Measurements from ENCODE around the gene ARHGEF33.

The ARHGEF33 gene

DNA sequence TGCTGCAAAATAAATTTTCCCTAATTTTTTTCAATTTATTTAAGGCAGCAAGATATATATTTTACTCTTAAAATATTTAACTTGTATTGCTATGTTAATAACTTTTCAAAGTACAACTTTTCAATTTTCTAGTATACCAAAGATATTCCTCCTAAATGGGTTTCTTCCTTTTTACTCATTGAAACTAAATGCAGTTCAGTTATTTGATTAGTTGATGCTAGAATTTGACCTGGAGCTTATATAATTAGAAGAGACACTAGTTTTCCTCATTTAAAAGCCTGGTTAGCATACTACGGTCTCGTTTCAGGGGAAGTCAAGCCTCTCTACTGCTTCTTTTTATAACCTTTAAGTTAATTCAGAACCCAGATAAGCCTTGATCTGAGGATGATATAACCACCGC, at the start of gene ARHGEF33:
ARHGEF33 (plus strand) TSS at position 301 of the 400 bp plus-strand sequence. CDS start 29,573 bp downstream, outside the sequence.
- Mint-ChIP-seq H3K36me3 (no peaks in the 10 kb centered on the region), H3K27ac (no peak within 1 kb of the TSS), H3K9me3 (no peaks in the 10 kb centered on the region), H3K4me1 (no peaks in the 10 kb centered on the region), H3K4me3 (no peak within 1 kb of the TSS)
- no peak for DNase-seq (ENCODE audit: low spot score in 2 of 2)
- no peak for ATAC-seq

DNA sequence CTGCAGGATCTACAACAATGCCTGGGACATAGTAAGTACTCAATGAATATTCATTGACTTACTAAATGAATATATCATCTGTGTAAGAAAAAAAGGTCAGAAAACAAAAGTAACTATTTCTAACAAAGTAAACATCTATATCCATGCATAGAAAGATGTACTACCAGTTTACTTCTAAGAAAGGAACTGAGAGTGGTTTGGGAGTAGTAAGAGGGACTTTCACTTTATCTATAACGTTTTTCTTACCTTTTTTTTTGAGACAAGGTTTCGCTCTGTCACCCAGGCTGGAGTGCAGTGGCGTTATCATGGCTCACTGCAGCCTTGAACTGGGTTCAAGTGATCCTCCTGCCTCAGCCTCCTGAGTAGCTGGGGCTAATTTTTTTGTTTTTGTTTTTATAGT, 39.6 kb upstream of the ARHGEF33 start:
- no peak for DNase-seq (ENCODE audit: low spot score in 2 of 2)
- H3K4me1 Mint-ChIP-seq = no peaks in the 10 kb centered on the region
- peaks cover 74% of the 10 kb centered on the region for H3K36me3 Mint-ChIP-seq
- peak; percentile 43 for ATAC-seq
- H3K4me3 Mint-ChIP-seq = no peak overlapping the region
- H3K27ac Mint-ChIP-seq = no peak overlapping the region
- no peaks in the 10 kb centered on the region for H3K9me3 Mint-ChIP-seq

DNA sequence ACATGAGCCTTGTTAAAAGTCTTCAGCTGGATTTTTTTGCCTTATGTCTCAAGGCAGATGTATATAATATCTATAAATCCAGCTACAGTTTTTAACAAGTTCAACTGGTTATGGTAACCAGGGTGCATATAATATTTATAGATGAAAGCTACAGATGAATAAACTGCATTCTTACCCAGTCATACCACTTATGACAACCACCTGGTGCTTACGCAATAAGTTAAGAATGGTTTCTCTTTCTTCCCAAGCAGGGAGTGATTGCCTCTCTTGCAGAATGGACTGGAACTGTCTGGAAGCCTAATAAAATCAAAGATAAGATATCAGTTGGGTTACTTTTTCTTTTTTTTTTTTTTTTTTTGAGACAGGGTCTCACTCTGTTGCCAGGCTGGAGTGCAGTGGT, 33.5 kb upstream of the ARHGEF33 start:
- H3K4me1 Mint-ChIP-seq = no peaks in the 10 kb centered on the region
- H3K36me3 Mint-ChIP-seq = peaks cover 96% of the 10 kb centered on the region
- DNase-seq (ENCODE audit: low spot score in 2 of 2) (no peak), ATAC-seq (no peak)
- H3K4me3 Mint-ChIP-seq = no peak overlapping the region
- no peaks in the 10 kb centered on the region for H3K9me3 Mint-ChIP-seq
- no peak overlapping the region for H3K27ac Mint-ChIP-seq

- DNase-seq (ENCODE audit: low spot score in 2 of 2) (no peak), ATAC-seq (no peak)
- H3K4me3 Mint-ChIP-seq = no peak overlapping the region
- no peak overlapping the region for H3K27ac Mint-ChIP-seq
- H3K4me1 Mint-ChIP-seq = peaks cover 19% of the 10 kb centered on the region
- peaks cover 65% of the 10 kb centered on the region for H3K36me3 Mint-ChIP-seq
- no peaks in the 10 kb centered on the region for H3K9me3 Mint-ChIP-seq
Measured at GRCh38 chr2:38862476-38862875, 27.2 kb upstream of the ARHGEF33 start.

DNA sequence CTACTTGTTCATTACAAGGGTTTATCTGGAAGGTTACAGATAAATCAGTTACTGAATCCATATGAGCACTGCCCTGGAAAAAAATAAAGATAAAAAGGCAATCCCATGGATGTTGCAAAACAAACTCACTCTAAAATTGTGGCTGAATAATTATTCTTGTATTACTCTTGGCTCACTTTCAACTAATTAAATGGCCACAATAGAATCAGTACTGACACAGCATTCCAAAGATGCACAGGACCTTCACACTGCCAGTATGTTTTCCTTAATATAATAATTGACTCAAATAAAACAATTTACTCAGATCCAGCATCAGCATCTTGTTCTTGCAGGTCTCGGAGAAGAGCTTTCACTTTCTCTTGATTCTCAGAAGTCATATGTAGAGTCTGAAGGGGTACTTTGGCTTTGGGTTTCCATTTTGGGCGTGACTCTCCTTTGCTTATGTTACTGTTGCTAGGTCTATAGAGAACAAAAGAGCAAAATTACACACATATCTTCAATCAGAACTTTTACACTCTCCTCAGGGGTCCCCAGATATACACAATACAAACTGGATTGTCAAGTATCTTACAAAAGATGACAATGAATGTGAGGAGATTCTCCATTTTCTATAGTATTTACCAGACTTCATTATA, 26.5 kb upstream of the ARHGEF33 start:
- Mint-ChIP-seq H3K27ac (no peak overlapping the region), H3K9me3 (no peaks in the 10 kb centered on the region), H3K4me1 (peaks cover 19% of the 10 kb centered on the region), H3K4me3 (no peak overlapping the region), H3K36me3 (peaks cover 58% of the 10 kb centered on the region)
- no peak for DNase-seq (ENCODE audit: low spot score in 2 of 2)
- peak; percentile 75 for ATAC-seq

DNA sequence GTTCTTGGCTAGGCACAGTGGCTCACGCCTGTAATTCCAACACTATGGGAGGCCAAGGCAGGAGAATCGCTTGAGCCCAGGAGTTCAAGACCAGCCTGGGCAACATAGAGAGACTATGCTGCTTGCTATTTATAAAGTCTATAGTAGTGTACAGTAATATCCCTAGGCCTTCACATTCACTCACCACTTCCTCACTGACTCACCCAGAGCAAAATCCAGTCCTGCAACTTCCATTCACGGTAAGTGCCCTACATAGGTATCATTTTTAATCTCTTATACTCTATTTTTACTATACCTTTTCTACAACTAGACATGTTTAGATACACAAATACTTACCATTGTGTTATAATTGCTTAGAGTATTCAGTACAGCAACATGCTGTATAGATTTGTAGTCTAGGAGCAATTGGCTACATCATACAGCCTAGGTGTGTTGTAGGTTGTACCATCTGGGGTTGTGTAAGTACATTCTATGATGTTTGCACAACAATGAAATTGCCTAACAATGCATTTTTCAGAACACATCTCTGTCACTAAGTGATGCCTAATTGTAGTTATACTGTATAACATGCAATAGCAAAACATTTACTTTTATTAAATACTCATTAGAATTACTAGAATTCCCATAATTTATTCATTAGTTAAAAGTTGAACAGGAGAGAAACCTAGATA, 22.8 kb upstream of the ARHGEF33 start:
- Mint-ChIP-seq H3K27ac (peak overlapping the region; percentile 8), H3K4me3 (no peak overlapping the region), H3K9me3 (peaks cover 11% of the 10 kb centered on the region), H3K36me3 (peaks cover 21% of the 10 kb centered on the region), H3K4me1 (peaks cover 19% of the 10 kb centered on the region)
- ATAC-seq (peak; percentile 91), DNase-seq (ENCODE audit: low spot score in 2 of 2) (no peak)

DNA sequence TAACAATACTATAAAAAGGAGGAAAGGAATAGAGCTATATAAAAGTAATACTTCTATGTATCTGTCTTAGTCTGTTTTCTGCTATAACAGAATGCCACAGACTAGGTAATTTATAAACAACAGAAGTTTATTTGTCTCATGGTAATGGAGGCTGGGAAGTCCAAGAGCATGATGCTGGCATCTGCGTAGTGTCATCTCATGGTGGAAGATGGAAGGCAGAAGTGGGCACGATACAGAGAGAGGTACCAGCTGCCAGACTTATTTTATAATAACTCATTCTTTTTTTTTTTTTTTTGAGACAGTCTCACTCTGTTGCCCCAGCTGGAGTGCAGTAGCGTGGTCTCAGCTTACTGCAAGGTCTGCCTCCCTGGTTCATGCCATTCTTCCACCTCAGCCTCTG, 18.2 kb upstream of the ARHGEF33 start:
- no peak for DNase-seq (ENCODE audit: low spot score in 2 of 2)
- H3K4me1 Mint-ChIP-seq = peaks cover 23% of the 10 kb centered on the region
- peaks cover 11% of the 10 kb centered on the region for H3K9me3 Mint-ChIP-seq
- no peak overlapping the region for H3K4me3 Mint-ChIP-seq
- no peak for ATAC-seq
- H3K27ac Mint-ChIP-seq = no peak overlapping the region
- H3K36me3 Mint-ChIP-seq = peaks cover 10% of the 10 kb centered on the region

DNA sequence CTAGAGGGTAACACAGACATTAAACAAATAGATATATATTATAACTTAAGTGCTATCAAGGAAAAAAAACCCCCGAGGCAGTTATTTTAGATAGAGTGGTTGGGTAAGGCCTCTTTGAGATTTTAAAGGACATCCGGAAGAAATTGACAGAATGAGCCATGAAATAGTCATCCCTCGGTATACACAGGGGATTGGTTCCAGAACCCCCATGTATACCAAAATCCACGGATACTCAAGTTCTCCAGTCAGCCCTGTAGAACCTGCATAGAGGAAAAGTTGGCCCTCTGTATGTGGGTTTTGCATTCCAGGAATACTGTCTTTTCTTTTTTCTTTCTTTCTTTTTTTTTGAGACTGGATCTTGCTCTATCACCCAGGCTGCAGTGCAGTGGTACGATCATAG, 15.9 kb upstream of the ARHGEF33 start:
- H3K9me3 Mint-ChIP-seq = peaks cover 11% of the 10 kb centered on the region
- H3K36me3 Mint-ChIP-seq = peaks cover 13% of the 10 kb centered on the region
- H3K27ac Mint-ChIP-seq = no peak overlapping the region
- peaks cover 21% of the 10 kb centered on the region for H3K4me1 Mint-ChIP-seq
- DNase-seq (ENCODE audit: low spot score in 2 of 2) (no peak), ATAC-seq (no peak)
- H3K4me3 Mint-ChIP-seq = no peak overlapping the region

- H3K9me3 Mint-ChIP-seq = peaks cover 7% of the 10 kb centered on the region
- no peak for DNase-seq (ENCODE audit: low spot score in 2 of 2)
- no peak for ATAC-seq
- H3K4me3 Mint-ChIP-seq = peak overlapping the region; percentile 95
- peaks cover 13% of the 10 kb centered on the region for H3K36me3 Mint-ChIP-seq
- H3K4me1 Mint-ChIP-seq = peaks cover 21% of the 10 kb centered on the region
- peak overlapping the region; percentile 96 for H3K27ac Mint-ChIP-seq
Measured at GRCh38 chr2:38875227-38875575, 14.5 kb upstream of the ARHGEF33 start.

- peak; percentile 68 to 89 for DNase-seq (ENCODE audit: low spot score in 2 of 2)
- ATAC-seq = peak; percentile 98
- peaks cover 6% of the 10 kb centered on the region for H3K9me3 Mint-ChIP-seq
- H3K27ac Mint-ChIP-seq = peak within 1 kb of the TSS; percentile 96
- H3K4me3 Mint-ChIP-seq = peak within 1 kb of the TSS; percentile 95
- H3K4me1 Mint-ChIP-seq = peaks cover 21% of the 10 kb centered on the region
- peaks cover 13% of the 10 kb centered on the region for H3K36me3 Mint-ChIP-seq
Measured at GRCh38 chr2:38875576-38876367, 13.9 kb upstream of the ARHGEF33 start, which contains the start of the genes DHX57 and MORN2. Gene DHX57, minus strand, starts transcription at chr2:38875934. Its CDS starts 7,529 bp downstream, at chr2:38868405. Gene MORN2, plus strand, starts transcription at chr2:38875976.

DNA sequence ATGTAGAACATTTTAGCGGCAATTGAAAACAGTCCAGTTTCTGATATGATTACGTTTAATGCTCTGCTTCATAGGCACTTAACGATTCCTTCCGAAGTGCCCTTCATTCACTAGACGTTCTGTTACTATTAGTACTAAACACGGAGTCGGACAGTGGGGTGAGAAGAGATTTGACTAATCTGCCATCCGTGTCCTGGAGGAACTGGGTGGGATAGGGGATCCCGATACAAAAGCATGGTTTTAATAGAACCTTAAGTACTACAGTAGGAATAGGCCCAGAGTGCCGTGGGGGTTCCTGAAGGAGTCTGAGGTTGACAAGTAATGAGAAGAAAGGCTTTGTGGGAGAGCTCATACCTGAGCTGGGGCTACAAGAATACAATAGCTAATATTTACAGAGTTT, 13.3 kb upstream of the ARHGEF33 start:
- DNase-seq (ENCODE audit: low spot score in 2 of 2) (no peak), ATAC-seq (no peak)
- peak overlapping the region; percentile 95 for H3K4me3 Mint-ChIP-seq
- H3K9me3 Mint-ChIP-seq = peaks cover 1% of the 10 kb centered on the region
- H3K4me1 Mint-ChIP-seq = peaks cover 21% of the 10 kb centered on the region
- H3K27ac Mint-ChIP-seq = peak overlapping the region; percentile 96
- peaks cover 13% of the 10 kb centered on the region for H3K36me3 Mint-ChIP-seq

GRCh38 chr2:38886063-38886462, 3.6 kb upstream of the ARHGEF33 start:
- no peak for ATAC-seq
- H3K36me3 Mint-ChIP-seq = no peaks in the 10 kb centered on the region
- H3K4me3 Mint-ChIP-seq = no peak overlapping the region

GRCh38 chr2:38887347-38887746, 2.3 kb upstream of the ARHGEF33 start:
- Mint-ChIP-seq H3K4me3 (no peak overlapping the region), H3K9me3 (no peaks in the 10 kb centered on the region), H3K27ac (no peak overlapping the region), H3K4me1 (no peaks in the 10 kb centered on the region), H3K36me3 (no peaks in the 10 kb centered on the region)
- ATAC-seq = no peak
- DNase-seq (ENCODE audit: low spot score in 2 of 2) = no peak

More at GRCh38 chr2:38886063-38886462, 3.6 kb upstream of the ARHGEF33 start:
- H3K9me3 Mint-ChIP-seq = no peaks in the 10 kb centered on the region
- H3K4me1 Mint-ChIP-seq = no peaks in the 10 kb centered on the region
- no peak for DNase-seq (ENCODE audit: low spot score in 2 of 2)
- no peak overlapping the region for H3K27ac Mint-ChIP-seq

DNA sequence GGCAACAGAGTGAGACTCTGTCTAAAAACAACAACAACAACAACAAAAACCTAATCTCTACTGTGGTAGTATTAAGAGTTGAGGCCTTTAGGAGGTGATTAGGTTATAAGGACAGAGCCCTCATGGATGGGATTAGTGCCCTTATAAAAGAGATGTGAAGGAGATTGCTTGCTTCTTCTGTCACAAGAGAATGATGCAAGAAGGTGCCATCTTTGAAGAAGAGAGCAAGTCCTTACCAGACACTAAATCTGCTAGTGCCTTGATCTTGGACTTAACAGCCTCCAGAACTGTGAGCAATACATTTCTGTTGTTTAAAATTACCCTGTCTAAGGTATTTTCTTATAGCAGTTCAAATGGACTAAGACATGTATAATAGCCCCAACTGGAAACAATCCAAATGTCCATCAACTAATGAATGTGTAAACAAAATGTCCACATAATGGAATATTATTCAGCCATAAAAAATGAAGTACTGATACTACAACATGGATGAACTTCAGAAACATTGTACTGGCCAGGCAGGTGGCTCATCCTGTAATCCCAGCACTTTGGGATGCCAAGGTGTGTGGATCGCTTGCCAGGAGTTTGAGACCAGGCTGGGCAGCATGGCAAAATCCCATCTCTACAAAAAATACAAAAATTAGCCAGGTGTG, 1.6 kb upstream of the ARHGEF33 start:
- Mint-ChIP-seq H3K9me3 (no peaks in the 10 kb centered on the region), H3K4me3 (no peak overlapping the region), H3K36me3 (no peaks in the 10 kb centered on the region), H3K4me1 (no peaks in the 10 kb centered on the region), H3K27ac (no peak overlapping the region)
- no peak for DNase-seq (ENCODE audit: low spot score in 2 of 2)
- no peak for ATAC-seq

- ATAC-seq (no peak), DNase-seq (ENCODE audit: low spot score in 2 of 2) (no peak)
- no peaks in the 10 kb centered on the region for H3K4me1 Mint-ChIP-seq
- no peak overlapping the region for H3K27ac Mint-ChIP-seq
- no peaks in the 10 kb centered on the region for H3K9me3 Mint-ChIP-seq
- no peaks in the 10 kb centered on the region for H3K36me3 Mint-ChIP-seq
- H3K4me3 Mint-ChIP-seq = no peak overlapping the region
Measured at GRCh38 chr2:38889045-38889444, 630 bp upstream of the ARHGEF33 start.

Measured in stimulated activated effector memory CD8-positive, alpha-beta T cell treated with anti-CD3 and anti-CD28 coated beads, Interleukin-12 subunit alpha, Interleukin-12 subunit beta, amount 100 ng/mL, for 72 hours (primary cell).